Adrenal gland (tissue), 12 donors: ENCODE measurements around the gene APAF1. TPM values are rescaled to one million over a fixed set of nuclear protein-coding genes. Genes with fewer than 3 reads are reported as not detected.
A peak's percentile ranks its signal among the peaks of the same experiment; 100 is the strongest.

Source experiments
- DNase-seq, 7 donors: peaks; one replicate each; pipeline ENCODE4 v3.0.0-alpha.2; 2019 to 2020
- H3K27ac ChIP-seq, 5 donors: fragments of 200-600 bp; sonication (generic) in 4 of 5; 1 replicate in 3 of 5; 2 replicates in 2 of 5; pipeline versions ENCODE4 v1.5.1 to v1.8.0; 2016 to 2020; ENCODE audit warnings: mild to moderate bottlenecking in 1 of 5
- H3K27me3 ChIP-seq: fragments of 200-600 bp; 2 replicates; pipeline ENCODE4 v1.8.0; 2021
- H3K36me3 ChIP-seq, 2 donors: fragments of 200-600 bp; replicated peaks in 1 of 2; 1 replicate in 1 of 2; 2 replicates in 1 of 2; pipeline versions ENCODE4 v1.5.1 to v1.8.0; 2018 to 2022
- H3K4me1 ChIP-seq, 2 donors: fragments of 200-600 bp; replicated peaks in 1 of 2; 1 replicate in 1 of 2; 2 replicates in 1 of 2; pipeline versions ENCODE4 v1.5.1 to v1.8.0; 2018 to 2021
- H3K4me3 ChIP-seq, 4 donors: fragments of 200-600 bp; sonication (generic) in 3 of 4; one replicate each; pipeline ENCODE4 v1.5.1; 2016 to 2018
- H3K9me3 ChIP-seq, 3 donors: fragments of 200-600 bp; sonication (generic) in 1 of 3; replicated peaks in 1 of 3; 1 replicate in 2 of 3; 2 replicates in 1 of 3; pipeline versions ENCODE4 v1.5.1 to v1.8.0; 2016 to 2021
- CTCF ChIP-seq, 6 experiments: fragments of 450-650 bp in 4 of 6; fragments of 200-600 bp in 2 of 6; sonication (generic) in 1 of 6; IDR thresholded peaks; 1 replicate in 5 of 6; 2 replicates in 1 of 6; pipeline versions ENCODE4 v1.5.1 to v1.8.0; 2016 to 2021; ENCODE audit warnings: antibody characterized with exemption in 6 of 6, mild to moderate bottlenecking in 2 of 6, moderate library complexity in 1 of 6
- POLR2A ChIP-seq, 2 donors: fragments of 450-650 bp; IDR thresholded peaks; one replicate each; pipeline ENCODE4 v1.6.1; 2017; ENCODE audit warnings: antibody characterized with exemption in 2 of 2, mild to moderate bottlenecking in 2 of 2, moderate library complexity in 1 of 2
- WGBS, 4 donors: extraction: QIAGEN DNeasy Blood & Tissue Kit in 2 of 4; methylation state at CpG; one replicate each; pipeline versions ENCODE4 v1.1.5 to v1.1.7; 2013 to 2017; 5-methylcytosine and 5-hydroxymethylcytosine counted together
- intact Hi-C, 2 donors: fragments of 100-400 bp; cut with DNase I; formaldehyde crosslinking; loops; one replicate each; pipeline versions ENCODE4 v1.14.1 to v1.15.0; 2022 to 2023
- polyA plus RNA-seq, 3 donors: library from polyadenylated mRNA; stranded (reverse); fragments of 200-250 nt in 2 of 3; fragments of 350-450 nt in 1 of 3; fragmentation: Illumina TruSeq in 1 of 3; extraction: RNeasy Lipid Tissue Mini Kit (QIAGEN cat#74804) in 1 of 3; gene quantifications; one replicate each; pipeline ENCODE4 v1.2.3, GENCODE V29; 2013 to 2014
- total RNA-seq, 9 donors: library from RNA; depleted of rRNA in 4 of 9; stranded (reverse); fragments of >200 nt in 4 of 9; fragments of 120-200 nt in 1 of 9; fragmentation: NEBNext Ultra II Directional in 1 of 9; extraction: Animal tissue kit (Norgen Biotek cat#: 25700) in 1 of 9; gene quantifications; one replicate each; pipeline versions ENCODE4 v1.1.0 to v1.2.4, GENCODE V29; 2013 to 2023
- donor health status: healthy with polysubstance abuse.
- donor health status: Bipolar disorder and iron deficiency.
- donor health status: DM: yes; HTN: yes; CAD: no.
- donor health status: DM: no; HTN: no; CAD: no.
- donor health status: DM: no; HTN: no; CAD: no.
- donor health status: DM: yes; HTN: yes; CAD: no.

The APAF1 gene
- total and polyA plus RNA-seq, 12 donors = 2.8 to 16.5 (median 7.4) TPM

- H3K4me3 ChIP-seq = no peak overlapping the region
- peaks cover 0 to 10% of the 10 kb centered on the region in 2 donors for H3K36me3 ChIP-seq
- peak in 4 of 6 experiments; percentile 20 to 47 (median 40) for TF ChIP-seq CTCF (IDR thresholded peaks at IDR 0.05)
- TF ChIP-seq POLR2A (IDR thresholded peaks at IDR 0.05) = no peak
- peaks cover 0 to 11% of the 10 kb centered on the region in 2 donors for H3K4me1 ChIP-seq
- 45 to 60% (median 51%) methylated on average over 5 of the region's 5 CpGs for WGBS, 4 donors
- no peaks in the 10 kb centered on the region for H3K9me3 ChIP-seq
- H3K27ac ChIP-seq = peak overlapping the region in 1 of 5 donors; percentile 6
- H3K27me3 ChIP-seq = no peaks in the 10 kb centered on the region
- DNase-seq = peak; percentile 48 to 68 (median 59)
- intact Hi-C loops = no loop called here
Observed at GRCh38 chr12:98725476-98726247, 80.6 kb downstream of the APAF1 start.

- no peak overlapping the region for H3K27ac ChIP-seq
- no peak for TF ChIP-seq CTCF (IDR thresholded peaks at IDR 0.05)
- TF ChIP-seq POLR2A (IDR thresholded peaks at IDR 0.05) = no peak
- WGBS, 4 donors = 70 to 74% (median 72%) methylated on average over 5 of the region's 5 CpGs
- H3K4me3 ChIP-seq = no peak overlapping the region
- H3K36me3 ChIP-seq = peaks cover 0 to 10% of the 10 kb centered on the region in 2 donors
- intact Hi-C loops = no loop called here
- no peaks in the 10 kb centered on the region for H3K9me3 ChIP-seq
- H3K27me3 ChIP-seq = no peaks in the 10 kb centered on the region
- no peak for DNase-seq
- peaks cover 0 to 11% of the 10 kb centered on the region in 2 donors for H3K4me1 ChIP-seq
Observed at GRCh38 chr12:98727196-98727595, 82.1 kb downstream of the APAF1 start.

- Histone ChIP-seq H3K4me1 (peaks cover 0 to 4% of the 10 kb centered on the region in 2 donors), H3K27me3 (no peaks in the 10 kb centered on the region), H3K9me3 (no peaks in the 10 kb centered on the region), H3K27ac (no peak overlapping the region), H3K36me3 (peaks cover 0 to 10% of the 10 kb centered on the region in 2 donors), H3K4me3 (no peak overlapping the region)
- intact Hi-C loops = no loop called here
- no peak for TF ChIP-seq POLR2A (IDR thresholded peaks at IDR 0.05)
- no peak for TF ChIP-seq CTCF (IDR thresholded peaks at IDR 0.05)
- no peak for DNase-seq
Observed at GRCh38 chr12:98730412-98730811, 85.3 kb downstream of the APAF1 start.

DNA sequence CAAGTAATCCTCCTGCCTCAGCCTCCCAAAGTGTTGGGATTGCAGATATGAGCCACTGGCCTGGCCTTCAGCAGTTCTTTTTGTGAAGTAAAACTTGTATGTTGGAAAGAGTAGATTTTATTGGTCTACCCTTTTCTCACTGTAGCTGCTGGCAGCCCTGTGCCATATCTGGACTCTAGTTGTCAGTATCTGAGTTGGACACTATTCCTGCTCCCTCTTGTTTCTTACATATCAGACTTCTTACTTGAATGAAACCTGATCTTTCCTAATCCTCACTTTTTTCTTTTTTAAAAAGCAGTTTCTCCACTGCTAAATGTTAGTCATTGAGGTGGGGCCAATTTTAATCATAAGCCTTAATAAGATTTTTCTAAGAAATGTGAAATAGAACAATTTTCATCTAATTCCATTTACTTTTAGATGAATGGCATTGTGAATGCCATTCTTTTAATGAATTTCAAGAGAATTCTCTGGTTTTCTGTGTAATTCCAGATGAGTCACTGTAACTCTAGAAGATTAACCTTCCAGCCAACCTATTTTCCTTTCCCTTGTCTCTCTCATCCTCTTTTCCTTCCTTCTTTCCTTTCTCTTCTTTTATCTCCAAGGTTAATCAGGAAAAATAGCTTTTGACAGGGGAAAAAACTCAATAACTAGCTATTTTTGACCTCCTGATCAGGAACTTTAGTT, 88.7 kb downstream of the APAF1 start:
- H3K36me3 ChIP-seq = peaks cover 0 to 4% of the 10 kb centered on the region in 2 donors
- TF ChIP-seq POLR2A (IDR thresholded peaks at IDR 0.05) = no peak
- no peak for TF ChIP-seq CTCF (IDR thresholded peaks at IDR 0.05)
- H3K9me3 ChIP-seq = no peaks in the 10 kb centered on the region
- peak overlapping the region in 1 of 5 donors; percentile 7 for H3K27ac ChIP-seq
- no peaks in the 10 kb centered on the region for H3K4me1 ChIP-seq
- no peaks in the 10 kb centered on the region for H3K27me3 ChIP-seq
- intact Hi-C loops = no loop called here
- DNase-seq = no peak
- H3K4me3 ChIP-seq = no peak overlapping the region
